Measurements from ENCODE around the gene NOVA2.
A peak's percentile ranks its signal among the peaks of the same experiment; 100 is the strongest.

The NOVA2 gene, protein sequence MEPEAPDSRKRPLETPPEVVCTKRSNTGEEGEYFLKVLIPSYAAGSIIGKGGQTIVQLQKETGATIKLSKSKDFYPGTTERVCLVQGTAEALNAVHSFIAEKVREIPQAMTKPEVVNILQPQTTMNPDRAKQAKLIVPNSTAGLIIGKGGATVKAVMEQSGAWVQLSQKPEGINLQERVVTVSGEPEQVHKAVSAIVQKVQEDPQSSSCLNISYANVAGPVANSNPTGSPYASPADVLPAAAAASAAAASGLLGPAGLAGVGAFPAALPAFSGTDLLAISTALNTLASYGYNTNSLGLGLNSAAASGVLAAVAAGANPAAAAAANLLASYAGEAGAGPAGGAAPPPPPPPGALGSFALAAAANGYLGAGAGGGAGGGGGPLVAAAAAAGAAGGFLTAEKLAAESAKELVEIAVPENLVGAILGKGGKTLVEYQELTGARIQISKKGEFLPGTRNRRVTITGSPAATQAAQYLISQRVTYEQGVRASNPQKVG

DNA sequence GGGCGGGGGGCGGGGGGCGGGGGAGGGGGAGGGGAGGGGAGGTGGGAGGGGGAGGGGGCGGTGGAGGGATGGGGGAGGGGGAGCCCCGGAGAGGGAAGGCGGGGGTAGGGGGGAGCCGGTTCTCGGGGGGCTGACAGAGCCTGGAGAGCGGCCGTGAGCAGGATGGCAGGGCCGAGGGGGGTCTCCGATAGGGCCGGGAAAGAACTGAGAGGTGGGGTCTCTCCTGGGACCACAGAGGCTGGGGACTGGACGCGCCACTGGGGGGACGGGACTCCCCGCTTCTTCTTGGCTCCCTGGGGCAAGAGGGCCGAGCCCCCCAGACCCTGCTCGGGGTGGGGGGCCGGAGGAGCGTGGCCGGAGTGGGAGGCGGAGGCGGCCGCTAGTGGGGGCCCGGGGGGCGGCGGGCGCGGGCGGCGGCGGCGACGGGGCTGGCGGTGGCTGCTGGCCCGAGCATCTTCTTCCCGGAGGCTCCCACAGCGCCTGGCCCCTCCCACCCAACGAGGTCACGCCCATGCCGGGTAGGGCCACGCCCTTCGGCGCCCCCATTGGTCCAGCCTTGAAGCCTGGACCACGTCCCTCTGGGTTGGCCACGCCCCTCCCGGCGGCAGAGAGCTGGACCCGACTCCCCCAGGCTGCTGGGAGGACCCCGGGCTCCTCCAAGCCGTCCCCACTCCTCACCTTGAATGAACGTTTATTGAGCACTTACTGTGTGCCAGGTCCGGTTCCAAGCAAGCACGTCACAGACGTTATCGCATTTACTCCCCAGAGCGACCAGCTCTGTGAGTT is at the start of gene NOVA2:
Gene NOVA2 (minus strand): TSS at position 313 of the 786 bp plus-strand sequence. CDS start 514 bp downstream, outside the sequence.
- peak in 1 of 2 donors; percentile 31 for DNase-seq (ENCODE audit: low read depth in 2 of 2)

DNA sequence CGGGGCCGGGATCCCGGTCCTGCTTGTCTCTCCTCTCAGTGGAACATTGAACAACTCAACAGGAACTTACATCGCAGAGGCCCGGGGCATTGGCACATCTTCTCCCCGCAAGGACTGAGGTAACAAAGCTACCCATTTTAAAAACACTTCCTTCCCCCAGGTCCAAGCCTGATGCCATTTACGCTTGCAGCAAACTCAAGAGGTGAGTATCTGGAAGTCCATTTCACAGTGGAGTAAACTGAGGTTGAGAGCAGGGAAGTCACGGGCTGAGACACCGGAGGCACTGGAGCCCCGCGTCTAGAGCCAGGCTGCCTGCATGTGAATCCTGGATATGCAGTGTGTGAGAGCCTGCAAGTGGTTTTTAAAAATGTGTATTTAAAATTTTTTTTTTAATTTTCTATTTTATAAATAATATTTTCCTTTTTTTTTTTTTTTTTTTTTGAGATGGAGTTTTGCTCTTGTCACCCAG is 49.7 kb upstream of the NOVA2 start:
- DNase-seq (ENCODE audit: low read depth in 2 of 2) = no peak

DNA sequence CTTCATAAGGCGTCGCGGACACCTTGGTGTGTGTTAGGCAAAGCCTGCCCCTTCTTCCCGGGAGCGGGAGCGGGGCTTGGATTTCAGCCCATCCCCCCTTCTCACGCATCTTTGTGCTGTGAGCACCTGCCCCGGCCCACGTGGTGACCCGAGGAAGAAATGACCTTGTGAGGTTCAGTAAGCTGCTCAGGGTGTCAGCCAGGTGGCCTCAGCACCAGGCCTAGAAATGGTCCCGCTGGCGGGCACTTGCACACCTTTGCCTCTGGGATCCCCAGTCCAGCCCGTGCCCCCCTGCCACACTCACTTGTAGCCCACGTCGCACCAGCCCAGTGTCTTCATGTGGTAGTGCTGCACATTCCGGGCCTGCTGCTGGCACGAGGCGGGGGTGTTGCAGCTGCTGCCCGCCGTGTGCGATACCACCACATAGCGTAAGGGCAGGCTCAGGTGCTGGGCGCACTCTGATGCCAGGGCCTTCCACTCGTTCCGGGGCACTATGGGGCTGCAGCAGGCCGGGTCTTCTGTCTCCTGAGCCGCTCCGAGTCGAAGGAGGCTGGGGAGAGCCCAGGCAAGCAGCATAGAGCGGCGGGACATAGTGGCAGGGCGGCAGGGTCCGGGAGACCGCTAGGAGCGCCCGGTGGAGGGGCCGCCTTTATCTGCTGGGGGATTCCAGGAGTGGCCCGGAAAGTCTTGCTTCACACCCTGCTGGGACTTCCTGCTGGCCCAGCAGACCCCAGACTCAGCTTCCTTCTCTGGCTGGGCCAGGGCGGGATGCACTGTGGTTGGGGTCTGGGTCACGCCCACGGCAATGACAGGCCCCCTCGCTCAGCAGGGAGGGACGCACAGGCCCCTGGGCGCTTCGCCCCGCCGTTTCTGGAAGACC is 49.0 kb upstream of the NOVA2 start, which contains the start of gene PGLYRP1:
Gene PGLYRP1 (minus strand): TSS at position 623 of the 880 bp plus-strand sequence. CDS start 32 bp downstream, at position 591.
- DNase-seq (ENCODE audit: low read depth in 2 of 2) = no peak

DNA sequence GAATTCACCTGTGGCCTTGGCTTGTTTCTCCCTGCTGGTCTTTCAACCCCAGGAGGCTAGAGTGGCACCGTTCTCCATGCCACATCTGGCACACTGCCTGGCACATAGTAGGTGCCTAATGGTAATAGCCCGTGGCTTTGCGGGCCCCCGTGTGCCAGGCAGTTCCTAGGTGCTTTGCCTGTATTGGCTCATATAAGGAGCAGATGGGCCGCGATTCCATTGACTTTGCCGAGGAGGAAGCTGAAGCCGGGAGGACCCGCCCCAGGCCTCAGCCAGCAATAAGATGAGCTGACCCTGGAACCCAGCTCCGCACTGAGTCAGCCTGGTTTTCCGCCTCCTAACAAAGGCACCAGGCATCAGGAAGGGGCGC is 48.4 kb upstream of the NOVA2 start:
- no peak for DNase-seq (ENCODE audit: low read depth in 2 of 2)

DNA sequence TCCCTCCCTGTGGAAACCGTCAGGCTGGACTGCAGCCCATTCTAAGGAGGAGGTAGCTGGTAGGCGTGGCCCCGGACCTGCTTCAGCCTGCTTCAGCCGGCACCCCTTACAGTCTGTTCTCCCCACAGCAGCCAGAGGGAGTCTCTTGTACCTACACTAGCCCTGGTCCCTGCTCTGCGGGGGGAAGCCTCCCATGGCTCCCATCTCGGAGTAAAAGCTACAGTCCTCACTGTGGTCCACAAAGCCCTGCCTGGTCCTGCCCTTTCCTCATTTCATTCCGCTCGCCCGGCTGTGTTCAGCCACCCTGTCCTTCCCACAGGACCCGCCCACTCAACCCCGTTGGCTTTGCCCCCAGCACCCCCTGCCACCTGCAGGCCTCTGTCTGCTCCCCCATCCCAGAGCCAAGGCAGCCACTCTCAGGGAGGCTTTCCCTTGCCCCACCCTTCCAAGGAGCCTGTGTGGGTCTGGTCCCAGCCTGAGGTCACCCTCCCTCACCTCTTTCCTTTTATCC is 47.9 kb upstream of the NOVA2 start:
- DNase-seq (ENCODE audit: low read depth in 2 of 2) = no peak

DNA sequence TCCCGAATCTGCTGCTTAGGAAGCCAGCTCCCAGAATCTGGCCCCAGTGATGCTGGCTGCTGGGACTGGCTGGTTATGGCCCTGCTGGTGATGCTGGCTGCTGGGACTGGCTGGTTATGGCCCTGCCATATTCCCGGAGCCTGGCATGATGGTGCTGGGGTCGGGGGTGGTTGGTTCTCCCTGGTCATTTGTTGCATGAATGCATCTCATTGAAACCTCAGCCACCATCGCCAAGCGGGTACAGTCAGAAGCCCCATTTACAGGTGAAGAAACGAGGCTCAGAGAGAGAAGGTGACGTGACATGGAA is 47.1 kb upstream of the NOVA2 start:
- DNase-seq (ENCODE audit: low read depth in 2 of 2) = no peak

DNA sequence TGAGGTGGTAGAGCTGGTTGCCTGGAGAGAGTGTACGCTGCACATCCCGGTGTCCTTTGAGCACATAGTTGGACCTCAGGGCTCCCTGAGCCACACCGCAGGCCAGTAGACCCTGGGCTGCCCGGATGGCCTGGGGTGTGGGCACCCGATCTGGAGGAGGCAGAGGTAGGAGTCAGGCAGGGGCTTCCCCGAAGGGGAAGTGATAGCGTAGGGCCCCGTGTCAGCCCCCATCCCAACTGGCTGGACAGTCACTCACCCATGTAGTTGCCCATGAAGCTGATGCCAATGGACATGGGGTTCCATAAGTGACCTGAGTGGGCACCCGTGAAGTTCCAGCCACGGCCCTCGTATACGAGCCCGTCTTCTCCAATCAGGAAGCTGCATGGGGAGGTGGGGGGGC is 45.6 kb upstream of the NOVA2 start:
- DNase-seq (ENCODE audit: low read depth in 2 of 2) = no peak

DNA sequence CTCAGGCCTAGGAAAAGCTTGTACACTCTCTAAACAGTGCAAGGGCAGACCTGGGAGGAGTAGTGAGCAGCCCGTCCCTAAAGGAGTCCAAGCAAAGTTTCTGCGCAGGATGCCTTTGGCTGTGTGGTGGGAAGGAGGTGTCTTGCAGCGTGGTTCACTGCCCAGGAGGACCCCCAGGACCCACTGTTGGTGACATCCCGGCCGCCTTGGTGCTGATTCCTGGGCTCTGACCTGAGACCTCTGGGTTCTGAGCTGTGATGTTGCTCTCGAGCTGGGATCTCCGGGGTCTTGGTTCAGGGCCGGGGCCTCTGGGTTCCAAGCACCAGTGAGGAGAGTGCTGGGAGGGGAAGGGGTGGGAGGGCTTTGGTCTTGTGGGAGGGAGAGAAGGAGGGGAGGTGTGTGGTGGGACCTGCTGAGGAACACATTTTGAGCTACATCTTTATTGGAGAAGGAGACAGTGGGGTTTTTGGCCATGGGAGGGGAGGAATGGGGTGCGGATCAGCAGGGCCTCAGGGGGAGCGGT is 45.1 kb upstream of the NOVA2 start:
- no peak for DNase-seq (ENCODE audit: low read depth in 2 of 2)

DNA sequence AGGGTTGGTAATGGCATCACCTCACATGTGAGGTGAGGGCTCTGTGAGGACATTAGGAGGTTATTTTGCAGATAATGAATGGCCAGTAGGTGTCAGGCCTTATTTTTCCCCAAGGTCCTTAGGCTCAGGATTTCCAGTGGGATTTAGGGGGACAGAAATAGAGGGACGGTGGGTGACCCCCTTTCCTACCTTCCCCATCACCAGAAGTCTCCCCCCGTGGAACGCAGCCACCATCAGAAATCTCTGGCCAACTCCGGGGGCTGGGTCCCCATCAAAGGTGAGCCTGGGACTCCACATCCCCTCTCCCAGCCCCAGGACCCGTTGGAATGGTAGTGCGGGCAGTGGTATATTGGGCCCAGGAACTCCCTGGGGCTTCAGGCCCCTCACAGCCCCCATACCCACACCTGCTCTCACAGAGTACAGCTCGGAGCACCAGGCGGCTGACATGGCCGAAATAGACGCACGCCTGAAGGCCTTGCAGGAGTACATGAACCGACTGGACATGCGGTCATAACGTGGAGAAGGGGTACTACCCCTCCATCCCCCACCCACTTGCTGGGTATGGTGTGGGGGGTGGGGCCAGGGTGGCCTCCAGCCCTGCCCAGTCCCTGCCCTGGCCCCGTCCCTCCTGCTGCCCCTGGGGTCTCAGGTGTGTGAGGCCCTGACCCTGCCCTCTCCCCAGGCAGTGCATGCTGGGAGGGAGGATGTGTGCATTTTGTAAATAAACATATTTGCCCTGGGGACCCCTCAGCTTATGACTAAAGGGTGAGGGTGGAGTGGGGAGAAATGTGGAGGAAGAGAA is 44.4 kb upstream of the NOVA2 start:
- DNase-seq (ENCODE audit: low read depth in 2 of 2) = no peak

DNA sequence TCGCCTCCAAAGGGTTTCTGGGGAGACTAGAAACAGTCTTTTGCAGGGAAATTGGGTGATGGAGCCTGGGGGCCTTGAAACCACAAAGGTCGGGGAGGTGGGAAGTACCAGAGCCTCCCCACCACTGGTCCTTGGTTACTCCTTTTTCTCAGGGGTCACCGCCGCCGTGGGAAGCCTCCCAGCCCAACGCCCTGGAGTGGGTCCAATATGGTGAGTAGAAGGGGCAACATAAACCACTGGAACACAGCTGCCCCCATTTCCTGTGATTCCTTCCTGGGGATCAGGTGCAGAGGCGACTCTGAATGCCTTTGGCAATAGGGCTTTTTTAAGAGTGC is 43.4 kb upstream of the NOVA2 start:
- DNase-seq (ENCODE audit: low read depth in 2 of 2) = no peak

DNA sequence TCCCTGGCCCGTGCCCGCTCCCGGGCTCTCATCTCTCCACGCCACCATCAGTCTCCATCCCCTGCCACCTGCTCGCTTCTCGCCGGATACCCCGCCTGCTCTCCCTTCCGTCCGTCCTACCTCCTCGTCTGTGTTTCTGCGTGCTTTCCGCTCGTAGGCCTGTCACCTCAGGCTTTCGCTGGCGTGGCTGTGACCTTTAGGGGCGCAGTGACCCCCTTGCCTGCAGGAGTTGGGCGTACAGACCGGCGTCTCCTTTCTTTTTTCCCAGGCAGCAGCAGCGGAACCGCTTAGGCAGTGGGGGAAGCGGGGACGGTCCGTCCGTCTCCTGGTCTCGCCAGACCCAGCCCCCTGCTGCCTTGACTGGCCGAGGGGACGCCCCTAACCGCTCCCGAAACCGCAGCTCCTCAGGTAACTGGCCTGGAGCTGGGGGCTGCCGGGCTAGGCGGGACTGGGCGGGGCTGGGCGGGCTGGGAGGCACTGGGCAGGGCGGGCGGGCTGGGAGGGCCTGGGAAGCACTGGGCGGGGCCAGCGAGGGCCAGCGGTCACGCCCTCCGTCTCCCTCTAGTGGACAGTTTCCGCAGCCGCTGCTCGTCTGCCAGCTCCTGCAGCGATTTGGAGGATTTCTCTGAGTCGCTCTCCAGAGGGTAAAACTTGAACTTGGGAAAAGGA is 42.9 kb upstream of the NOVA2 start:
- peak; percentile 73 to 80 for DNase-seq (ENCODE audit: low read depth in 2 of 2)

DNA sequence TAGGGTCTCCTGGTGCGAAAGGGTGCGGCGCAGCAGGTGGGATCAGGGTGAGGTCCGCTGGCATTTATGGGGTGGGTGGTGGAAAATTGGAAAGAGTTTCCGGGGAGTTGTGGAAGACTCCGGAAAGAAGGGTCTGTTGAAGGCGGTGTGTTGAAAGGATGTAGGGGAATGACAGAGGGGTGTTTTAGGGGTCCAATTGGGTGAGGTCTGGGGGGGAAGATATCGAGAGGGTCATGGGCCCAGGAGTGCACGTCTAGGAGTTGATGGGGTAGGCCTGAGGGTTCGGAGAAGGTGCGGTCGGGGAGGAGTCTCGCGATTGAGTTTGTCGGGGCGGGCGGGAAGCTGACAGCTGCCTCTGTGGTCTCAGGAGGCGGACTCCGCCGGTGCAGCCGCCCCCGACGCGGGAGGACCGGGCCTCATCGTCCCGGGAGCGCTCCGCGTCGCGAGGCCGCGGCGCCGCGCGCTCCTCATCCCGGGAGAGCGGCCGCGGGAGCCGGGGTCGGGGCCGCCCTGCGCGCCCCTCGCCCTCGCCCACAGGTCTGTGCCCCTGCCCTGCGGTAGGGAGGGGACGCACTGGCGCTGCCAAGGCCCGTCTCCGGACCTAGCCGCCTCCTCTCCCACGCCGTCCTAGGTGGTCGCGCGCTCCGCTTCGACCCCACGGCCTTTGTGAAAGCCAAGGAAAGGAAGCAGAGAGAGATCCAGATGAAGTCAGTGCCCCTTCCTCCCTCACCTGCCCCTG is 42.2 kb upstream of the NOVA2 start:
- DNase-seq (ENCODE audit: low read depth in 2 of 2) = peak in 1 of 2 donors; percentile 15

DNA sequence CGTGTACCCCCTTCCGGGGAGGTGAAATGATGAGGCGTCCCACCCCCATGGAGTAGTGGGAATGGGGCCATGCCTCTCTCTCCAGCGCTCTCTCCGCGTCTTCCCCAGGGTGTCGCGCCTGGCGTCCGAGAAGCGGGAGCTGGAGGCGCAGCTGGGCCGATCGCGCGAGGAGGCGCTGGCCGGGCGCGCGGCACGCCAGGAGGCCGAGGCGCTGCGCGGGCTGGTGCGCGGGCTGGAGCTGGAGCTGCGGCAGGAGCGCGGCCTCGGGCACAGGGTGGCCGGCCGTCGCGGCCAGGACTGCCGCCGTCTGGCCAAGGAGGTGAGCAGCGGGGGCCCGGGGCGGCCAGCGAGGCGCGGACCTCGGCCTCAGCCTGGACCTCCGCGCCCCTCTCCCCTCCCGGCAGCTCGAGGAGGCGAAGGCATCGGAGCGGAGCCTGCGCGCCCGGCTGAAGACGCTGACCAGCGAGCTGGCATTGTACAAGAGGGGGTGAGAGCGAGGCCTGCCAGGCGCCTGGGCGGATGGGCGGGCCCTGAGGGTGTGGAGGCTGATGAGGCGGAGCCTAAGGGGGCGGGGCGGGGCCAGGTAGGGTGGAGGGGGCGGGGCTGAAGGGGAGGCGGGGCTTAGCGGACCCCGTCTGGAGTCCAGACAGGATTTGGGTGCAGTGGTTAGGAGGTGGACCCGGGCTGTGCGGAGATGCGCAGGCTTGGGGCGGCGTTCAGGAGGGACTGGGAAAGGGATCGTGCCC is 41.4 kb upstream of the NOVA2 start:
- peak; percentile 62 to 66 for DNase-seq (ENCODE audit: low read depth in 2 of 2)

DNA sequence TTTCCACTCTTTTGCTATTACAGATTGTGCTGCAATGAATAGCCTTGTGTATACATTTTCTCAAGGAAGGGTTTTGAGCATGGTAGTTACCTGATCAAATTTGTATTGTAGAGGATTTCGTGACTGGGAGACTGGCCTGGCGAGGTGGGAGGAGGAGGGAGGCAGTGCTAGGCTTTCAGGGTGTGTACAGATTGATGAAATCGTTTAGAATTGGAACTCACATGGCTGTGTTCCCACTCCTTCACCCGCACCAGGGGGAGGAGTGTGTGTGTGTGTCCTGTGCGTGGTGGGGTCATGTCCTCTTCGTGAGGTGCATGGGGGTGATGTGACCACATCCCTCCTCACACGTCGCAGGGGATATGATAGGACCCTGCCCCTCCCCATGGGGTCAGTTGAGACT is 40.9 kb upstream of the NOVA2 start:
- DNase-seq (ENCODE audit: low read depth in 2 of 2) = no peak

DNA sequence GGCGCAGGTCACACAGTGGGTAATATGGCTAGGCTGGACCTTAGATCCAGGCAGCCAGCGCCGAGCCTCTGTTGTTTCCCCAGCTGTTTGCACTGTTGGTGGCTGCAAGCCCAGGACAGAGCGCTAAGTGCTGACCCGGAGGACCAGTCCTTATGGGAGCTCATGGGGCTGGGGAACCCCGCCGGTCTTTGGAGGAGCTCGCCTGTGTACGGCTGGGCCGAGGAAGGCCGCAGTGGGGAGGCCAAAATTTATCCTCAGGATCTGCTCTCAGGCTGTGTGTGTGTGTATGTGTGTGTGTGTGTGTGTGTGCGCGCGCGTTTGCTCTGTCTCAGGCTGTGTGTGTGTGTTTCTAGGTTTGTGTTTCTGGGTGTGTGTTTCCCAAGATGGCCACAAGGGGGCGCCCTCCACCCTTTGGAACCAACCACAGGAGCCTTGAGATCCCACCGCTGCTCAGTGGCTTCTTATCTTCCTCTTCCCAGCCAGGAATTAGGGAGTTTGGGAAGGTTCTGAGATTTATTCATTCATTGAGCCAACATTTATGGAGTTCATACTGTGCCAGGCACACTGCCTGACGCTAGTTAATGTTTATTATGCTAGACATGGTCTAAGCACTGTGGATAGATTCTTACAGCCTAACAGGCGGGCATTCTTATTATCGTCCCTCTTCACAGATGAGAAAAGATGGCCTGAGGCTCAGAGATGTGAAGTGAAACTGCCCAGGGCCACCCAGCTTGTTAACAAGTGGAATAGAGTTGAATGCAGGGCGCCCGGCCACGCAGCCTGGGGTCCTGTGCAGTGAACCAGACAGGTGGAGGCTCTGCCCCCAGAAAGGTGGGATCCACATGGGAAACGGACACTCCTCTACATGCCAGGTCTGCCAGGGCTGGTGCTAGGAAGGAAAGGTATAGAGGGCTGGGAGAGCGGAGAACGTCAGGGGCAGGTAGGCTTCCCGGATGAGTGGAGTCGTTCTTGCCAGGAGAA is 36.2 kb upstream of the NOVA2 start:
- DNase-seq (ENCODE audit: low read depth in 2 of 2) = peak; percentile 60 to 62

DNA sequence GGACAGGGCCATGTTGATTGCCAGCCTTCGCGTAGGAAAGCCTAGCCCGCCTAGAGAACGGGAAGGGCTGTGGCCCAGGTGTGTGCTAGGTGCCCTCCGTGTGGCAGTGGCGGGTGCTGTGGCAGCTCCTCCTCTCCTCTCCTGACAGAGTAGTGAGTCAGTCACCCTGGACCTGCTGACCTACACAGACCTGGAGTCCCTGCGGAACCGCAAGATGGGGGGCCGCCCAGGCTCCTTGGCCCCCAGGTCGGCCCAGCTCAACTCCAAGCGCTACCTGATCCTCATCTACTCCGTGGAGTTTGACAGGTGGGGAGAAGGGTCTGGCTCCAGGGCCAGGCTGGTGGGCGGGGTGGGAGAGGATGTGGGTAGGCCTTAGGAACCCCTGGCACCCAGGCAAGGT is 32.7 kb upstream of the NOVA2 start:
- no peak for DNase-seq (ENCODE audit: low read depth in 2 of 2)

DNA sequence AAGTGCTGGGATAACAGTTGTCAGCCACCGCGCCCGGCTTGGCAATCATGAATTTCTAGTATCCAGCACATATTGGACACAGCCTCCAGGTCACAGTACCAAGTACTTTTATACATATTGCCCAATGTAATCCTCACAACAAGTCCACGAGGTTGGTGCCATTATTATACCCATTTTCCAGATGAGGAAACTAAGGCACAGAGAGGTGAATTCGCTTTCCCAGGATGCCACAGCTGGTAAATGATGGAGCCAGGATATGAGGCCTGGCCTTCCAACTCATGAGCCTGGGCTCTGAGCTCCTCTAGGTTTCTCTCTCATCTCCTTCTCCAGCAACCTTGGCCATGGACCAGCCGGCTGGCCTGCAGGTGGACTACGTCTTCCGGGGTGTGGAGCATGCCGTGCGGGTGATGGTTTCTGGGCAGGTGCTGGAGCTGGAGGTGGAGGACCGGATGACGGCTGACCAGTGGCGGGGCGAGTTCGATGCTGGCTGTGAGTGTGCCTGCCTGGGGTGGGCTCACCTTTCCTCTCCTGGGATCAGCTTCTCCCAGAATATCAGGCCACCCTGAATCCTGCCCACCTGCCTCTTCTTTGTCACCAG is 29.1 kb upstream of the NOVA2 start:
- DNase-seq (ENCODE audit: low read depth in 2 of 2) = no peak

Measured in stimulated activated CD4-positive, alpha-beta T cell treated with anti-CD3 and anti-CD28 coated beads, Interleukin-1b, Interleukin-23, amount 100 ng/mL, for 4 hours (primary cell).